HepG2 (cell line): Measurements from ENCODE around the gene IRS1. TPM values are rescaled to one million over a fixed set of nuclear protein-coding genes. Genes with fewer than 3 reads are reported as not detected.
A peak's percentile ranks its signal among the peaks of the same experiment; 100 is the strongest.

Source experiments
- ASH2L ChIP-seq: fragments of 300-600, 200-600 bp; sonication (generic); IDR thresholded peaks from 2 replicates; pipeline ENCODE4 v1.7.0; 2017; ENCODE audit warnings: low read depth, mild to moderate bottlenecking, moderate library complexity, mixed read lengths, low read length; ENCODE audit not compliant: insufficient read length
- GABPB1 ChIP-seq: IDR thresholded peaks from 2 replicates; pipeline ENCODE4 v1.6.1; 2016; ENCODE audit warnings: mild to moderate bottlenecking, missing genetic modification reagents, moderate library complexity, missing compliant biosample characterization
- KDM6A ChIP-seq: IDR thresholded peaks from 2 replicates; pipeline ENCODE4 v1.6.1; 2016; ENCODE audit warnings: low read depth
- KMT2B ChIP-seq: IDR thresholded peaks from 2 replicates; pipeline ENCODE4 v1.6.1; 2016; ENCODE audit warnings: missing genetic modification reagents, missing compliant biosample characterization
- MEIS1 ChIP-seq: sonication (generic); formaldehyde crosslinking; IDR thresholded peaks from 2 replicates; pipeline ENCODE4 v1.9.0; 2021; ENCODE audit warnings: mild to moderate bottlenecking, missing genetic modification reagents, moderate library complexity, borderline replicate concordance
- PRPF4 ChIP-seq: fragments of 200-400 bp; formaldehyde crosslinking; IDR thresholded peaks from 2 replicates; pipeline ENCODE4 v1.6.1; 2016; ENCODE audit warnings: low read length, low read depth; ENCODE audit not compliant: poor library complexity, severe bottlenecking
- SMAD3 ChIP-seq: sonication (generic); formaldehyde crosslinking; IDR thresholded peaks from 2 replicates; pipeline ENCODE4 v1.4.0; 2020; ENCODE audit warnings: missing genetic modification reagents
- TCF7L2 ChIP-seq: IDR thresholded peaks from 2 replicates; pipeline ENCODE4 v1.6.1; 2011; ENCODE audit warnings: mild to moderate bottlenecking, low read depth, low read length, moderate library complexity
- ZNF251 ChIP-seq: sonication (generic); formaldehyde crosslinking; IDR thresholded peaks from 2 replicates; pipeline ENCODE4 v1.9.0; 2021; ENCODE audit warnings: mild to moderate bottlenecking, missing genetic modification reagents
- ZNF33B ChIP-seq: sonication (generic); formaldehyde crosslinking; IDR thresholded peaks from 2 replicates; pipeline ENCODE4 v1.5.1; 2020; ENCODE audit warnings: mild to moderate bottlenecking, missing genetic modification reagents
- ZNF546 ChIP-seq: sonication (generic); formaldehyde crosslinking; conservative IDR thresholded peaks from 2 replicates; pipeline ENCODE4 v1.8.1; 2023; ENCODE audit warnings: mild to moderate bottlenecking, missing genetic modification reagents
- ZNF781 ChIP-seq: sonication (generic); formaldehyde crosslinking; IDR thresholded peaks from 2 replicates; pipeline ENCODE4 v1.5.1; 2020; ENCODE audit warnings: borderline replicate concordance, mild to moderate bottlenecking, missing genetic modification reagents; ENCODE audit errors: not compliant biosample characterization
- polyA plus RNA-seq, 8 experiments: library from polyadenylated mRNA; depleted of rRNA in 3 of 8; stranded (reverse) in 7 of 8; unstranded in 1 of 8; fragments of >200 nt; fragmentation: Illumina TruSeq in 4 of 8; extraction: Trizol in 4 of 8; gene quantifications; 2 replicates each; pipeline versions ENCODE4 v1.2.1 to v1.2.3, GENCODE V29; 2011 to 2016; ENCODE audit warnings: low read depth in 4 of 8, missing spikeins in 1 of 8, mixed read lengths in 1 of 8; ENCODE audit not compliant: insufficient read depth in 1 of 8
- total RNA-seq, 5 experiments: library from RNA; depleted of rRNA; stranded (reverse); fragments of >200 nt; fragmentation: Illumina TruSeq; extraction: Trizol; gene quantifications; 2 replicates each; pipeline ENCODE4 v1.2.3, GENCODE V29; 2016; ENCODE audit warnings: low read depth in 1 of 5
- TF ChIP-seq, protein P1 (sequence below): sonication (generic); formaldehyde crosslinking; IDR thresholded peaks from 2 replicates; pipeline ENCODE4 v1.8.0; 2022; ENCODE audit warnings: mild to moderate bottlenecking, missing genetic modification reagents
- TF ChIP-seq, protein P2 (sequence below), 2 experiments: sonication (generic) in 1 of 2; formaldehyde crosslinking in 1 of 2; IDR thresholded peaks; 2 replicates each; pipeline versions ENCODE4 v1.6.1 to v1.9.0; 2014 to 2022; ENCODE audit warnings: antibody characterized with exemption in 1 of 2, borderline replicate concordance in 1 of 2, inconsistent platforms in 1 of 2, low read depth in 1 of 2, missing genetic modification reagents in 1 of 2
- TF ChIP-seq, protein P3 (sequence below): sonication (generic); formaldehyde crosslinking; IDR thresholded peaks from 2 replicates; pipeline ENCODE4 v1.5.0; 2020; ENCODE audit warnings: missing genetic modification reagents
- TF ChIP-seq, protein P4 (sequence below), 2 experiments: sonication (generic) in 1 of 2; formaldehyde crosslinking in 1 of 2; IDR thresholded peaks; 2 replicates each; pipeline versions ENCODE4 v1.4.0 to v1.6.1; 2018 to 2020; ENCODE audit warnings: missing genetic modification reagents in 2 of 2, borderline replicate concordance in 1 of 2, low read depth in 1 of 2, mild to moderate bottlenecking in 1 of 2, missing biosample characterization in 1 of 2

IRS1 gene
- total and polyA plus RNA-seq, 2 of the 13 experiments (the other 11 are each of a cell fraction or from before 2014, with no cell fraction given) = 8.7 to 9.0 TPM

DNA sequence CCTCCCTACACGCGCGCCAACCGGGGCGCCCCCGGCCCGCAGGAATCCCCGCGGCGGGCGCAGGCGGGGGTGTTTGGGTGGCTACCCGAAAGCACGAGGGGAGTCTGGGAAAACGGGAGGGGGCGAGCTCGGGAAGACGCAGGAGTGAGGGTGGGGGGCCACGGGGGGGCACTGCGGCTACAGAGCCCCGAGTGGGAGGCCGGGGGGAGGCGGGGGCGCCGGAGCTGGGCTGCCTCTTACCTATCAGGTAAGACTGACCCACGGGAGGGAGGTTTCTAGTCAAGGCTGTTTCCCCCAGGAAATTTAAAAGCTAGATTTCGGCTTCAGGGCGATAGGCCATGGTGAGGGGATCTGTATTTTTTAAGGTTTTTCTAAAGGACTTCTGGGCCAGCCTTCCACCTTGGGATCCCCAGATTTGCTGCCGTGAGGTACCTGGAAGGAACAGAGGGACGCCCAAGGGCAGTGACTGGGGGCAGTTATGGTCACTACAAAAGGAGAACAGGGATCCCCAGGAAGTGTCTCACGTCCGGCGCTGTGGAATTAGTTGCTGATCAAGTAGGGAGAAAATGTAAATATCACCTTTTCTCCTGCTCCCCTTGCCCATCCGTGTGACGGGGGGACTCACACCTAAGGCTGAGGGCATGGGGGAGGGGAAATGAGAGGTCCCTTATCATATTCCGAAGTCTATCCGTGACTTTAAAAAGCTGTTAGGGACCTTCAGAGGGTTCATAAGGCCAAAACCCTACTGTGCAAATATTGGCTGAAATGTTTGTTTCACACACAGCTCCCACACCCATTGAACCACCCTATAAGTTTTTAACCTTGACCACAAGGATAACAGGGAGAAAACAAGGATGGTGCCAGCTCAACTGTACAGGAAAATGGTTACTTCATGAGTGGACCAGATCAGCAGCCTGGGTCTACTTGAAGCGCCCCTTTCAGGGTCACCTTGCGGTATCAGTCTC lies 638 bp upstream of the IRS1 start (continued):
- TF ChIP-seq, protein P1, sequence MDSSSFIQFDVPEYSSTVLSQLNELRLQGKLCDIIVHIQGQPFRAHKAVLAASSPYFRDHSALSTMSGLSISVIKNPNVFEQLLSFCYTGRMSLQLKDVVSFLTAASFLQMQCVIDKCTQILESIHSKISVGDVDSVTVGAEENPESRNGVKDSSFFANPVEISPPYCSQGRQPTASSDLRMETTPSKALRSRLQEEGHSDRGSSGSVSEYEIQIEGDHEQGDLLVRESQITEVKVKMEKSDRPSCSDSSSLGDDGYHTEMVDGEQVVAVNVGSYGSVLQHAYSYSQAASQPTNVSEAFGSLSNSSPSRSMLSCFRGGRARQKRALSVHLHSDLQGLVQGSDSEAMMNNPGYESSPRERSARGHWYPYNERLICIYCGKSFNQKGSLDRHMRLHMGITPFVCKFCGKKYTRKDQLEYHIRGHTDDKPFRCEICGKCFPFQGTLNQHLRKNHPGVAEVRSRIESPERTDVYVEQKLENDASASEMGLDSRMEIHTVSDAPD (CRISPR knock-in tag) = peak; percentile 73; the same call in 1 of the 2 replicates
- peak; percentile 42; the same call in 1 of the 2 replicates for TF ChIP-seq TCF7L2
- peak; percentile 7; the same call in 1 of the 2 replicates for TF ChIP-seq GABPB1 (CRISPR knock-in tag)
- TF ChIP-seq PRPF4 = peak; percentile 73
- peak; percentile 86; the same call in 1 of the 2 replicates for TF ChIP-seq MEIS1
- TF ChIP-seq KDM6A (CRISPR knock-in tag) = peak; percentile 96
- TF ChIP-seq ZNF33B (CRISPR knock-in tag) = peak; percentile 59; the same call in 1 of the 2 replicates
- TF ChIP-seq ZNF781 (CRISPR knock-in tag) = peak; percentile 38
- no peak for TF ChIP-seq ZNF251
- no peak for TF ChIP-seq ZNF546 (CRISPR knock-in tag)
- TF ChIP-seq, protein P2, sequence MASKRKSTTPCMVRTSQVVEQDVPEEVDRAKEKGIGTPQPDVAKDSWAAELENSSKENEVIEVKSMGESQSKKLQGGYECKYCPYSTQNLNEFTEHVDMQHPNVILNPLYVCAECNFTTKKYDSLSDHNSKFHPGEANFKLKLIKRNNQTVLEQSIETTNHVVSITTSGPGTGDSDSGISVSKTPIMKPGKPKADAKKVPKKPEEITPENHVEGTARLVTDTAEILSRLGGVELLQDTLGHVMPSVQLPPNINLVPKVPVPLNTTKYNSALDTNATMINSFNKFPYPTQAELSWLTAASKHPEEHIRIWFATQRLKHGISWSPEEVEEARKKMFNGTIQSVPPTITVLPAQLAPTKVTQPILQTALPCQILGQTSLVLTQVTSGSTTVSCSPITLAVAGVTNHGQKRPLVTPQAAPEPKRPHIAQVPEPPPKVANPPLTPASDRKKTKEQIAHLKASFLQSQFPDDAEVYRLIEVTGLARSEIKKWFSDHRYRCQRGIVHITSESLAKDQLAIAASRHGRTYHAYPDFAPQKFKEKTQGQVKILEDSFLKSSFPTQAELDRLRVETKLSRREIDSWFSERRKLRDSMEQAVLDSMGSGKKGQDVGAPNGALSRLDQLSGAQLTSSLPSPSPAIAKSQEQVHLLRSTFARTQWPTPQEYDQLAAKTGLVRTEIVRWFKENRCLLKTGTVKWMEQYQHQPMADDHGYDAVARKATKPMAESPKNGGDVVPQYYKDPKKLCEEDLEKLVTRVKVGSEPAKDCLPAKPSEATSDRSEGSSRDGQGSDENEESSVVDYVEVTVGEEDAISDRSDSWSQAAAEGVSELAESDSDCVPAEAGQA (IDR thresholded peaks at IDR 0.05; ENCODE audit: low read depth) = peak; percentile 68; the same call in 1 of the 2 replicates
- TF ChIP-seq, protein P2 (CRISPR knock-in tag; IDR thresholded peaks at IDR 0.05; ENCODE audit: borderline replicate concordance) = peak; percentile 28; the same call in 1 of the 2 replicates
- TF ChIP-seq ASH2L = peak; percentile 90
- TF ChIP-seq, protein P3, sequence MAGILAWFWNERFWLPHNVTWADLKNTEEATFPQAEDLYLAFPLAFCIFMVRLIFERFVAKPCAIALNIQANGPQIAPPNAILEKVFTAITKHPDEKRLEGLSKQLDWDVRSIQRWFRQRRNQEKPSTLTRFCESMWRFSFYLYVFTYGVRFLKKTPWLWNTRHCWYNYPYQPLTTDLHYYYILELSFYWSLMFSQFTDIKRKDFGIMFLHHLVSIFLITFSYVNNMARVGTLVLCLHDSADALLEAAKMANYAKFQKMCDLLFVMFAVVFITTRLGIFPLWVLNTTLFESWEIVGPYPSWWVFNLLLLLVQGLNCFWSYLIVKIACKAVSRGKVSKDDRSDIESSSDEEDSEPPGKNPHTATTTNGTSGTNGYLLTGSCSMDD (CRISPR knock-in tag) = no peak
- peak; percentile 88; the same call in 1 of the 2 replicates for TF ChIP-seq SMAD3
- TF ChIP-seq KMT2B (CRISPR knock-in tag) = 0 out of 2 replicates have a peak, but pooled peaks have one; percentile 30
- TF ChIP-seq, protein P4, sequence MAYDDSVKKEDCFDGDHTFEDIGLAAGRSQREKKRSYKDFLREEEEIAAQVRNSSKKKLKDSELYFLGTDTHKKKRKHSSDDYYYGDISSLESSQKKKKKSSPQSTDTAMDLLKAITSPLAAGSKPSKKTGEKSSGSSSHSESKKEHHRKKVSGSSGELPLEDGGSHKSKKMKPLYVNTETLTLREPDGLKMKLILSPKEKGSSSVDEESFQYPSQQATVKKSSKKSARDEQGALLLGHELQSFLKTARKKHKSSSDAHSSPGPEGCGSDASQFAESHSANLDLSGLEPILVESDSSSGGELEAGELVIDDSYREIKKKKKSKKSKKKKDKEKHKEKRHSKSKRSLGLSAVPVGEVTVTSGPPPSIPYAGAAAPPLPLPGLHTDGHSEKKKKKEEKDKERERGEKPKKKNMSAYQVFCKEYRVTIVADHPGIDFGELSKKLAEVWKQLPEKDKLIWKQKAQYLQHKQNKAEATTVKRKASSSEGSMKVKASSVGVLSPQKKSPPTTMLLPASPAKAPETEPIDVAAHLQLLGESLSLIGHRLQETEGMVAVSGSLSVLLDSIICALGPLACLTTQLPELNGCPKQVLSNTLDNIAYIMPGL (CRISPR knock-in tag; IDR thresholded peaks at IDR 0.05; ENCODE audit: borderline replicate concordance in 1 of 2, low read depth in 1 of 2) = peak in 1 of 2 experiments; percentile 45; a peak in 2 of 4 replicates
